Thyroid gland (tissue), 4 donors: ENCODE data around the gene PMEPA1. TPM values are rescaled to one million over a fixed set of nuclear protein-coding genes. Genes with fewer than 3 reads are reported as not detected.

ENCODE experiments used
- DNase-seq, 2 donors: peaks; one replicate each; pipeline ENCODE4 v3.0.0-alpha.2; 2019
- H3K27ac ChIP-seq, 3 donors: fragments of 200-600 bp; sonication (generic); 1 replicate in 2 of 3; 2 replicates in 1 of 3; pipeline ENCODE4 v1.5.1; 2016 to 2019; ENCODE audit warnings: mild to moderate bottlenecking in 1 of 3, moderate library complexity in 1 of 3
- H3K27me3 ChIP-seq: fragments of 200-600 bp; sonication (generic); one replicate; pipeline ENCODE4 v1.5.1; 2019
- H3K36me3 ChIP-seq, 2 donors: fragments of 200-600 bp; sonication (generic); one replicate each; pipeline ENCODE4 v1.5.1; 2016 to 2019
- H3K4me1 ChIP-seq, 2 donors: fragments of 200-600 bp; sonication (generic); one replicate each; pipeline ENCODE4 v1.5.1; 2017 to 2019
- H3K4me3 ChIP-seq, 3 donors: fragments of 200-600 bp; sonication (generic); replicated peaks in 1 of 3; 1 replicate in 2 of 3; 2 replicates in 1 of 3; pipeline ENCODE4 v1.5.1; 2016; ENCODE audit warnings: mild to moderate bottlenecking in 1 of 3
- H3K9me3 ChIP-seq: fragments of 200-600 bp; sonication (generic); one replicate; pipeline ENCODE4 v1.5.1; 2017
- CTCF ChIP-seq, 6 experiments: fragments of 200-600 bp in 3 of 6; fragments of 450-650 bp in 3 of 6; sonication (generic) in 3 of 6; IDR thresholded peaks; one replicate each; pipeline ENCODE4 v1.5.1; 2016 to 2019; ENCODE audit warnings: antibody characterized with exemption in 6 of 6, mild to moderate bottlenecking in 2 of 6, inconsistent platforms in 1 of 6, moderate library complexity in 1 of 6
- POLR2A ChIP-seq, 2 donors: fragments of 450-650 bp; IDR thresholded peaks; one replicate each; pipeline ENCODE4 v1.6.1; 2017; ENCODE audit warnings: antibody characterized with exemption in 2 of 2, mild to moderate bottlenecking in 2 of 2, moderate library complexity in 1 of 2
- WGBS, 2 donors: methylation state at CpG; one replicate each; pipeline ENCODE4 v1.1.5; 2017; 5-methylcytosine and 5-hydroxymethylcytosine counted together
- intact Hi-C: fragments of 100-400 bp; cut with DNase I; formaldehyde crosslinking; loops from one replicate; pipeline ENCODE4 v1.15.1; 2023
- total RNA-seq, 4 donors: library from RNA; depleted of rRNA; stranded (reverse); fragments of >200 nt; gene quantifications; one replicate each; pipeline ENCODE4 v1.2.3, GENCODE V29; 2016

The PMEPA1 gene
- total RNA-seq, 4 donors from 2014 or later: 6.5 to 12.6 (median 8.3) TPM

DNA sequence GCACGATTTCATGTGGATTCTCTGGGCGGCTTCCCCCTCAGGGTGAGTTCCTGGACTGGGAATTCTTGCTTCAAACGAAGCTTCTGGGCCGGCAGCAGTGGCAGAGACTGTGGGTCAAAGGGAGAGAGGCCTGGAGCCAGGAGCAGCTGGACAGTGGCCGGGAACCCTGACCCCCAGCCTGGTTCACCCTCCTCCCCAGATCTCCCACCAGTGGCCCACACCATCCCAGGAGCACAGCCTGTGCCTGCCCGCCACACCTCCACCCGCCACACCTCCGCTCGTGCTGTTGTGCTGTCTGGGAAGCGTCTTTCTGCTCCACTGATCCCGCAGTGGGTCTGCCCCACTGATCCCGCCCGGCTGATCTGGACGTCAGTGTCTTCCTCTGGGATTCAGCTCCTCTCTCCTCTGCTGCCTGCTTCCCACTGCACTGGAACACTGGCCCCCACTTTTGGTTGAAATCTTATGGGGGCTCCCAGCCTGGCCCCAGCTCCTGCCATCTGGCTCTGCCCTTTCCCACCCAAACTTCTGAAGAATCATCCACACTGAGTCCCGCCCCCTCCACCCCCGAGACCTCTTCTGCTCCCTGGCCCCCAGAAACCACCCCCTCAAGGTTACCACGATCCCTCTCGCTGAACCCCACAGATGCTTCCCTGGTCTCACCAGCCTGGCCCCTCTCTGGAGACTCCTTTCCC lies 99.4 kb downstream of the PMEPA1 start:
- no peaks in the 10 kb centered on the region for H3K36me3 ChIP-seq
- WGBS, 2 donors: 50 to 53% methylated on average over 16 to 18 of the region's 18 CpGs
- intact Hi-C loops: no loop called here
- H3K27me3 ChIP-seq: no peaks in the 10 kb centered on the region
- H3K4me1 ChIP-seq: no peaks in the 10 kb centered on the region
- H3K9me3 ChIP-seq: no peaks in the 10 kb centered on the region
- H3K27ac ChIP-seq: no peak overlapping the region
- H3K4me3 ChIP-seq: no peak overlapping the region
- no peak for TF ChIP-seq POLR2A (IDR thresholded peaks at IDR 0.05)
- DNase-seq: no peak

DNA sequence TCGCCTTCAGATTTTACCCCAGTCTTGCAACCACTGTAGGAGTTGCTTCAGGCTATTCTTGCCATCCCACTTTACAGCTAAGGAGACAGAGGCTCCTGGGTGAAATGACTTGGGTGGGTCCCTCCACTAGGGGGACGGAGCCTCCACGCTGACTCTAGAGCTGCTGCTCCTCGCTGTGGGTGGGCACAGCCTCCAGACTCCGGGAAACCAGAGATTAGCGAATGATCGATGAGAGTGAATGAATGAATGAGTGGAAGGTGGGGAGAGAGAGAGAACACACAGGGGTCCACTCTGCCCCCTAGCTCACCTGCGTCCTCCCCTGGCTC lies 100.0 kb downstream of the PMEPA1 start:
- Histone ChIP-seq H3K4me3 (no peak overlapping the region), H3K36me3 (no peaks in the 10 kb centered on the region), H3K9me3 (no peaks in the 10 kb centered on the region), H3K4me1 (no peaks in the 10 kb centered on the region), H3K27me3 (no peaks in the 10 kb centered on the region), H3K27ac (no peak overlapping the region)
- DNase-seq: no peak
- WGBS, 2 donors: 85 to 90% methylated on average over 8 of the region's 8 CpGs
- intact Hi-C loops: no loop called here
- no peak for TF ChIP-seq CTCF (IDR thresholded peaks at IDR 0.05)

DNA sequence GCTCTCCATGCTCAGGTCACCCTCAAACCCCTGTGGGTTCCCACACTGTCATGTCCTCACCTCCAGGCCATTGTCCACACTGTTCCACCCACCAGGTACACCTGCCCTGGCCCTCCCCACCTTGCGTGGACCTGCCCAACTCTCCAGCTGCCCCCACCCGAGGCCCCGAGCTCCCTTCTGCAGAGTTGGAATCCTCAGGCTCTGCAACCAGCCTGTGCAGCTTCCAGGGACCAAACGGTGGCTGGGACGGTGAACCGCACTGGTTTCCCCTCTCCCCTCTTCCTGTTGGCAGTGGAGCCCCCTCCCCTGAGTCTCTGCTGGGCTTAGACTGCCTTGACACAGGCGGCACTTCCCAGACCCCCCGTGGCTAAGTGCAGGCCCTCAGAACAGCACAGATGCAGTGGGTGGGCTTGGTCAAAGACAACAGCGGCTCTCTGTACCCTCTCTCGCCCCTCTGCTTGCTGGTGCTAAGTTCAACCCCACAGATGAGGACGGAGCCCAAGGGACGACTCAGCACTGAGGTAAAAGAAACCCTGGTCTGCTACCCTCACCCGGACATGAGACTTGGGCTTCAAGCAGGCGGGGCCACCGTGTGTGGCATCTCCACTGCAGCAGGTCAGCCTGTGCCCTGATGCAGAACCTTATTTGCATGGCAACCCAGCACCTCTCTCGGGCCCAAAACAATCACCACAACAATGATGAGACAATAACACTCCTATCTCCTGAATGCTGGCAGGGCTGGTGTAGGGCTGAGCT lies 100.6 kb downstream of the PMEPA1 start:
- no peak for DNase-seq
- Histone ChIP-seq H3K9me3 (no peaks in the 10 kb centered on the region), H3K27ac (no peak overlapping the region), H3K4me1 (no peaks in the 10 kb centered on the region), H3K27me3 (no peaks in the 10 kb centered on the region), H3K4me3 (no peak overlapping the region), H3K36me3 (no peaks in the 10 kb centered on the region)
- no peak for TF ChIP-seq POLR2A (IDR thresholded peaks at IDR 0.05)
- no peak for TF ChIP-seq CTCF (IDR thresholded peaks at IDR 0.05)
- WGBS, 2 donors: 69 to 79% methylated on average over 9 to 13 of the region's 16 CpGs
- intact Hi-C loops: no loop called here

DNA sequence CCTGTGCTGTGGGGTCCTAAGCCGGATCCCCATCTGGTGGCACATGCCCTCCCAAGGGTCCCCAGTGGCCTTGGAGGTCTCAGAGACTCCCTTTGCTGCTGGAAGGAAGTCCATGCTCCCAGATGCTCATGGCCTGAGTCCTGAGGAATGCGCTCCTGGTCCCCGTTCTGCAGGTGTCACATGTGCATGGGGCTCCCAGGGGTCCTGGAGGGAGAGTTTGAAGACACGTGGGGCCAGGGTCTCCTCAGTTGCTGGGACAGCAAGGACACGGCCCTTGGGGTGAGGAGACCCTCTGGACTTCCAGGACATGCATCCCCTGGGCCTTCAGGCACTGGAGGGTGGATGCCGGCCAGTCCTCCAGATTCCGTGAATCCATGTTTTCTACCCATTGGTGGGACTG lies 101.3 kb downstream of the PMEPA1 start:
- no peaks in the 10 kb centered on the region for H3K27me3 ChIP-seq
- no peak overlapping the region for H3K4me3 ChIP-seq
- H3K27ac ChIP-seq: no peak overlapping the region
- DNase-seq: no peak
- WGBS, 2 donors: 83 to 89% methylated on average over 5 to 7 of the region's 7 CpGs
- no peaks in the 10 kb centered on the region for H3K4me1 ChIP-seq
- no peak for TF ChIP-seq CTCF (IDR thresholded peaks at IDR 0.05)
- TF ChIP-seq POLR2A (IDR thresholded peaks at IDR 0.05): no peak
- no peaks in the 10 kb centered on the region for H3K36me3 ChIP-seq
- intact Hi-C loops: no loop called here
- H3K9me3 ChIP-seq: no peaks in the 10 kb centered on the region

- TF ChIP-seq CTCF (IDR thresholded peaks at IDR 0.05): no peak
- no peak for TF ChIP-seq POLR2A (IDR thresholded peaks at IDR 0.05)
- intact Hi-C loops: no loop called here
- Histone ChIP-seq H3K27me3 (no peaks in the 10 kb centered on the region), H3K9me3 (no peaks in the 10 kb centered on the region), H3K27ac (no peak overlapping the region), H3K36me3 (no peaks in the 10 kb centered on the region), H3K4me1 (no peaks in the 10 kb centered on the region), H3K4me3 (no peak overlapping the region)
- 74 to 82% methylated on average over 5 of the region's 5 CpGs for WGBS, 2 donors
- DNase-seq: no peak
Measured at GRCh38 chr20:57605878-57606277, 103.9 kb downstream of the PMEPA1 start.
